K562 (cell line): Measurements from ENCODE around the gene MLH1. TPM values are rescaled to one million over a fixed set of nuclear protein-coding genes. Genes with fewer than 3 reads are reported as not detected.
A peak's percentile ranks its signal among the peaks of the same experiment; 100 is the strongest.

Source experiments
- CBX8 ChIP-seq: fragments of 200-600 bp; sonication (generic); IDR thresholded peaks from 2 replicates; pipeline ENCODE4 v1.6.1; 2012; ENCODE audit warnings: borderline replicate concordance, mixed run types, low read depth, mild to moderate bottlenecking, moderate library complexity, mixed read lengths, low read length, control low read depth, inconsistent platforms; ENCODE audit not compliant: poor library complexity, severe bottlenecking; ENCODE audit errors: extremely low read depth
- ELF2 ChIP-seq: fragments of 250-450 bp; sonication (Bioruptor Pico); IDR thresholded peaks from 2 replicates; pipeline ENCODE4 v1.5.0; 2021; ENCODE audit warnings: mild to moderate bottlenecking
- GATAD2A ChIP-seq: fragments of 450-650 bp; IDR thresholded peaks from 2 replicates; pipeline ENCODE4 v1.6.1; 2017
- PREB ChIP-seq: sonication (generic); formaldehyde crosslinking; IDR thresholded peaks from 2 replicates; pipeline ENCODE4 v1.8.1; 2023; ENCODE audit warnings: mild to moderate bottlenecking, missing genetic modification reagents
- RREB1 ChIP-seq: fragments of 250-450 bp; sonication (Bioruptor Pico); IDR thresholded peaks from 2 replicates; pipeline ENCODE4 v1.4.0; 2020
- SAFB2 ChIP-seq: fragments of 200-400 bp; formaldehyde crosslinking; IDR thresholded peaks from 2 replicates; pipeline ENCODE4 v1.6.1; 2018; ENCODE audit warnings: borderline replicate concordance, low read length, low read depth, moderate library complexity; ENCODE audit not compliant: severe bottlenecking
- SREBF1 ChIP-seq: fragments of 150-350 bp; IDR thresholded peaks from 2 replicates; pipeline ENCODE4 v1.6.1; 2014; ENCODE audit warnings: antibody characterized with exemption, low read depth, low read length, borderline replicate concordance
- TRIM28 ChIP-seq: fragments of 450-650 bp; IDR thresholded peaks from 2 replicates; pipeline ENCODE4 v1.6.1; 2017
- USF1 ChIP-seq: sonication (generic); formaldehyde crosslinking; IDR thresholded peaks from 2 replicates; pipeline ENCODE4 v1.9.0; 2022; ENCODE audit warnings: mild to moderate bottlenecking, missing genetic modification reagents
- ZBTB1 ChIP-seq: sonication (generic); formaldehyde crosslinking; IDR thresholded peaks from 2 replicates; pipeline ENCODE4 v1.8.1; 2023; ENCODE audit warnings: missing genetic modification reagents, low read depth, mild to moderate bottlenecking, borderline replicate concordance
- ZNF436 ChIP-seq: fragments of 250-450, 450-650 bp; sonication (Bioruptor Pico); formaldehyde crosslinking; IDR thresholded peaks from 2 replicates; pipeline ENCODE4 v1.7.0; 2020; ENCODE audit warnings: mild to moderate bottlenecking
- ZNF507 ChIP-seq: conservative IDR thresholded peaks from 2 replicates; pipeline ENCODE4 v1.6.1; 2017; ENCODE audit warnings: missing genetic modification characterization, missing compliant biosample characterization
- ZNF785 ChIP-seq: fragments of 250-450 bp; sonication (Bioruptor Pico); IDR thresholded peaks from 2 replicates; pipeline ENCODE4 v1.4.0; 2020; ENCODE audit warnings: mild to moderate bottlenecking
- polyA plus RNA-seq, 8 experiments: library from polyadenylated mRNA; depleted of rRNA in 4 of 8; stranded (reverse) in 5 of 8; unstranded in 3 of 8; fragments of >200 nt; fragmentation: Nextera tagmentation in 2 of 8; fragmentation: Illumina TruSeq in 1 of 8; extraction: Ambion mirVana in 2 of 8; extraction: Trizol in 1 of 8; gene quantifications; 2 replicates each; pipeline versions ENCODE4 v1.2.1 to v1.2.3, GENCODE V29; 2011 to 2014; ENCODE audit warnings: inconsistent platforms in 1 of 8, missing spikeins in 1 of 8
- total RNA-seq, 7 experiments: library from RNA; depleted of rRNA in 6 of 7; stranded (reverse); fragments of >200 nt in 6 of 7; fragmentation: Illumina TruSeq in 2 of 7; extraction: Trizol in 2 of 7; gene quantifications; 2 replicates each; pipeline versions ENCODE4 v1.2.1 to v1.2.3, GENCODE V29; 2011 to 2021; ENCODE audit warnings: low replicate concordance in 1 of 7
- TF ChIP-seq, protein P1 (sequence below): IDR thresholded peaks from 2 replicates; pipeline ENCODE4 v1.6.1; 2014; ENCODE audit warnings: antibody characterized with exemption
- TF ChIP-seq, protein P2 (sequence below): fragments of 450-650 bp; IDR thresholded peaks from 2 replicates; pipeline ENCODE4 v1.6.1; 2016; ENCODE audit warnings: mild to moderate bottlenecking

MLH1 gene
- total and polyA plus RNA-seq, 9 of the 15 experiments (the other 6 are each of a cell fraction or from before 2014, with no cell fraction given) = 76.4 to 155 (median 117) TPM

DNA sequence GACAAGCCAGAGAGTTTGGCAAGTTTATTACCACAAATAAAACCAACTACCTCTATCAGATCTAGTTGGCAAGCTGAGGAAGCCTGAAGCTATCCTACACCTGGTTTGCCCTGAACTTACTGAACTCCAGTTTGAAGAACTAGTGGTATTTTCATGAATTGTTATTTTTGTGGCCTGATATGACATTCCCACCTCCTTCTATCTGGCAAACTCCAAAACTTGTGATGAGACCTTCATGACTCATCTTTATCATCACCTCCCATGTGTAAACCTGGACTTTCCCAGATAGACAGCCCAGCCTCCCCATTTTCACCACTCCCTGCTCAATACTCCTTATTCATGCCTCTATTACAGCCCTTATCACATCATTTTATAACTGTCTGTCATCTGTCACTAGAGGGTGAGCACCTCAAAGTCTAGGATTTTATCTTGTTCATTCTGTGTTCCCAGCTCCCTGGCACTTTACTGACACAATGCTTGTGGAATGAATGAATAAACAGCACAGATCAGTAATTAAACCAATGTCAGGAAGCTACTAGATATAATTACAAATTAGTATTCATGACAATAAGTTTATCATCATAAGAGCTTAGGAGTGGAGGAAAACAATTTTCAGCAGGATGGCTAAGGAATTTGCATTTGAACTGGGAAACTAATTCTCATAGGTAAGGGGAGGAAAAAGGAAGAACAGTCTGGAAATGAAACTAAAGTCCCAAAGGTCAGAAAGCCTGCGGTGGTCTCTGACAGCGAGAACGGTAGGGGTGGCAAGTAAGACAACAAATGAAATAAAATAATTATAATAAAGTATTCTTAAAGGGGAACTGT is 35.2 kb upstream of the MLH1 start (continued):
- TF ChIP-seq SAFB2 (no peak), ZNF507 (tag) (no peak), RREB1 (CRISPR knock-in tag) (no peak), ELF2 (no peak), GATAD2A (peak; percentile 94), ZNF436 (CRISPR knock-in tag) (no peak), USF1 (CRISPR knock-in tag) (no peak), PREB (no peak), TRIM28 (peak; percentile 76), CBX8 (no peak), ZNF785 (CRISPR knock-in tag) (no peak), SREBF1 (0 out of 2 replicates have a peak, but pooled peaks have one; percentile 59), ZBTB1 (CRISPR knock-in tag) (no peak)
- TF ChIP-seq, protein P1, sequence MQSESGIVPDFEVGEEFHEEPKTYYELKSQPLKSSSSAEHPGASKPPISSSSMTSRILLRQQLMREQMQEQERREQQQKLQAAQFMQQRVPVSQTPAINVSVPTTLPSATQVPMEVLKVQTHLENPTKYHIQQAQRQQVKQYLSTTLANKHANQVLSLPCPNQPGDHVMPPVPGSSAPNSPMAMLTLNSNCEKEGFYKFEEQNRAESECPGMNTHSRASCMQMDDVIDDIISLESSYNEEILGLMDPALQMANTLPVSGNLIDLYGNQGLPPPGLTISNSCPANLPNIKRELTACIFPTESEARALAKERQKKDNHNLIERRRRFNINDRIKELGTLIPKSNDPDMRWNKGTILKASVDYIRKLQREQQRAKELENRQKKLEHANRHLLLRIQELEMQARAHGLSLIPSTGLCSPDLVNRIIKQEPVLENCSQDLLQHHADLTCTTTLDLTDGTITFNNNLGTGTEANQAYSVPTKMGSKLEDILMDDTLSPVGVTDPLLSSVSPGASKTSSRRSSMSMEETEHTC = peak; percentile 94
- TF ChIP-seq, protein P2, sequence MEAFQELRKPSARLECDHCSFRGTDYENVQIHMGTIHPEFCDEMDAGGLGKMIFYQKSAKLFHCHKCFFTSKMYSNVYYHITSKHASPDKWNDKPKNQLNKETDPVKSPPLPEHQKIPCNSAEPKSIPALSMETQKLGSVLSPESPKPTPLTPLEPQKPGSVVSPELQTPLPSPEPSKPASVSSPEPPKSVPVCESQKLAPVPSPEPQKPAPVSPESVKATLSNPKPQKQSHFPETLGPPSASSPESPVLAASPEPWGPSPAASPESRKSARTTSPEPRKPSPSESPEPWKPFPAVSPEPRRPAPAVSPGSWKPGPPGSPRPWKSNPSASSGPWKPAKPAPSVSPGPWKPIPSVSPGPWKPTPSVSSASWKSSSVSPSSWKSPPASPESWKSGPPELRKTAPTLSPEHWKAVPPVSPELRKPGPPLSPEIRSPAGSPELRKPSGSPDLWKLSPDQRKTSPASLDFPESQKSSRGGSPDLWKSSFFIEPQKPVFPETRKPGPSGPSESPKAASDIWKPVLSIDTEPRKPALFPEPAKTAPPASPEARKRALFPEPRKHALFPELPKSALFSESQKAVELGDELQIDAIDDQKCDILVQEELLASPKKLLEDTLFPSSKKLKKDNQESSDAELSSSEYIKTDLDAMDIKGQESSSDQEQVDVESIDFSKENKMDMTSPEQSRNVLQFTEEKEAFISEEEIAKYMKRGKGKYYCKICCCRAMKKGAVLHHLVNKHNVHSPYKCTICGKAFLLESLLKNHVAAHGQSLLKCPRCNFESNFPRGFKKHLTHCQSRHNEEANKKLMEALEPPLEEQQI = peak; percentile 80
